A673 (cell line): ENCODE data around the gene SDHAF3.

Source experiments
- EZH2 ChIP-seq: fragments of 200-600 bp; sonication (generic); IDR thresholded peaks from 2 replicates; pipeline ENCODE4 v1.6.1; 2017; ENCODE audit warnings: borderline replicate concordance, low read depth, mild to moderate bottlenecking, mixed read lengths, antibody characterized with exemption, low read length; ENCODE audit not compliant: poor library complexity, severe bottlenecking
- TF ChIP-seq, protein P1 (sequence below): fragments of 300-800, 200-600 bp; sonication (generic); conservative IDR thresholded peaks from 2 replicates; pipeline ENCODE4 v1.5.1; 2017; ENCODE audit warnings: low read depth, mild to moderate bottlenecking, antibody characterized with exemption, low read length, moderate library complexity, mixed read lengths

DNA sequence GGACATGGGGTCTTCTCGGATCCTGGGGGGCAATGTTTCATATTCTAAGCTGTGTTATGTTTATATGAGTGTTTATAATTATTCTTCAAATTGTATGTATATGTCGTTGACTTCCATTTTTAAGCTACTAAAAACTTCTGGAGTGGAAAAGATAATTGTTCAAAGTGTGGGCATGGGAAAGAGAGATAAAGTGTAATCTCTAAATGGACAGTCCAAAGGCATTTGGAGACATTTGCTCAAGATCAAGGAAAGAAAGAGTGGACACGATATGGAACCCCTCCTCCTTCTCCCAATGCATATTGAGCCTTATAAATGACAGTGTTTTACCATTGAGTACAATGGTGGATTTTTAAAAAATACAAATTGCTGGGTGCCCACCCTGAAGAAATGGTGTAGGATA, 81.1 kb downstream of the SDHAF3 start:
- TF ChIP-seq, protein P1, sequence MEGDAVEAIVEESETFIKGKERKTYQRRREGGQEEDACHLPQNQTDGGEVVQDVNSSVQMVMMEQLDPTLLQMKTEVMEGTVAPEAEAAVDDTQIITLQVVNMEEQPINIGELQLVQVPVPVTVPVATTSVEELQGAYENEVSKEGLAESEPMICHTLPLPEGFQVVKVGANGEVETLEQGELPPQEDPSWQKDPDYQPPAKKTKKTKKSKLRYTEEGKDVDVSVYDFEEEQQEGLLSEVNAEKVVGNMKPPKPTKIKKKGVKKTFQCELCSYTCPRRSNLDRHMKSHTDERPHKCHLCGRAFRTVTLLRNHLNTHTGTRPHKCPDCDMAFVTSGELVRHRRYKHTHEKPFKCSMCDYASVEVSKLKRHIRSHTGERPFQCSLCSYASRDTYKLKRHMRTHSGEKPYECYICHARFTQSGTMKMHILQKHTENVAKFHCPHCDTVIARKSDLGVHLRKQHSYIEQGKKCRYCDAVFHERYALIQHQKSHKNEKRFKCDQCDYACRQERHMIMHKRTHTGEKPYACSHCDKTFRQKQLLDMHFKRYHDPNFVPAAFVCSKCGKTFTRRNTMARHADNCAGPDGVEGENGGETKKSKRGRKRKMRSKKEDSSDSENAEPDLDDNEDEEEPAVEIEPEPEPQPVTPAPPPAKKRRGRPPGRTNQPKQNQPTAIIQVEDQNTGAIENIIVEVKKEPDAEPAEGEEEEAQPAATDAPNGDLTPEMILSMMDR = no peak
- TF ChIP-seq EZH2 = no peak
